Stimulated activated CD4-positive, alpha-beta T cell treated with anti-CD3 and anti-CD28 coated beads, Interleukin-15, amount 100 ng/mL, for 24 hours (primary cell): Measurements from ENCODE around the gene ADGRG6.
"Not testable (repeated sequence)": the region's sequence is repeated elsewhere in the genome, so short reads cannot be mapped to it uniquely, and the experiment has no call there.

Source experiments
- DNase-seq: peaks from one replicate; pipeline ENCODE4 v3.0.0-alpha.2; 2020

ADGRG6 gene

GRCh38 chr6:142414462-142415250 lies 112.8 kb downstream of the ADGRG6 start:
- DNase-seq: no peak

DNA sequence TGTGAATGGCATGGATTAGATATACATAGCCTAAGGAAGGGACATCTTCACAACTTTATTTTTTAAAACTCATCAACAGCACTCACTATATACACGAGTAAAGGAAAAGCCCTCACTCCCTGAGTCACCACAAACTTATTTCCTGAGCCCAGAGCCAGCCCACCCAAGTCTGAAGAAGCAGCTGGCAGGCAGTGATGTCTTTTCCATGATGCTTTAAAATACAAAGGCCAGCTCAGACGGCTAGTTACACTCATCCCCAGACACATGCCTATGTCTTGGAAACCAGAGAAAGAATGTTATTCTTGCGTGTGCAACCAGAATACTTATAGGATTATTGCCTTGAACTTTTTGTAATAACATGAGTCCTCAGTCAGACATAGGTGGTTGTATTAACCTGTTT lies 114.4 kb downstream of the ADGRG6 start:
- DNase-seq: no peak

- DNase-seq: no peak
These were observed 114.9 kb downstream of the ADGRG6 start for GRCh38 chr6:142416686-142417085.

DNA sequence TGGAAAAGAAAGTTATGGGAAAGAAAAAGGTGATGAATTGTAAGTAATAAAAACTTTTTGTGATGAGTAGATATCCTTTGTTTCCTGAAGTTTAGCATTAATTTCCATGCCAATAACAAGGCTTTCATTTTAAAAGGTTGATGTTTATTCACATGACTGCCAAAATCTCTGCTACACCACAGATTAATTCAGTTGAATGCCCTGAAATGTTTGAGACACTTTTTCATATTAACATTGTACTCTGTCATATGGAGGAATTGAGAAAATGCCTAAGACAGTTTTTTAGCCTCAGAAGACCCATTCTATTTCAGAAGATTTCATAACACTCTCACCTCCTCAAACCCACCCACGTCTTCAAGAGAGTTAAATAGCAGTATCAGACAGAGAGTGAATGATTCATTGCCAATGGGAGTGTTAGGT lies 115.5 kb downstream of the ADGRG6 start:
- no peak for DNase-seq

- DNase-seq: no peak
These were observed 117.3 kb downstream of the ADGRG6 start for GRCh38 chr6:142419071-142419470.

DNA sequence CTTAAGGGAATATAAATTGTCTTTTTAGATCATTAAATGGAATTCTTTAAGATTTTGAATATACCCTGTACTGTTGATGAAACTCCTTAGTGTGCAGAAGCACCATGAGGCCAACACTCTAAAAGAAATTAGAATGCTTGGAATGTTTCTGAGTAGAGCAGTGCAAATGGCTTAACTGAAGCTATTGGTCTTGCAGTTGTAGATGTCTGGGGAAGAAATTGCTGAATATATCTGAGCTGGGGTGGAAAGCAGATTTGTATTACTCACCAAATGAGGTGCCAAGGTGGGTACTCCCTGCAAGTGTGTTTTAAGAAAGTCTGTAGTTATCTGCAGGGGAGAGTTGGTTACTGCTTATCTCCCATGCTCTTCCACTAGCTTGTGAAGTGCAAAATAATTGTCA lies 119.0 kb downstream of the ADGRG6 start:
- no peak for DNase-seq

GRCh38 chr6:142421285-142422117 lies 119.7 kb downstream of the ADGRG6 start:
- DNase-seq: no peak

DNA sequence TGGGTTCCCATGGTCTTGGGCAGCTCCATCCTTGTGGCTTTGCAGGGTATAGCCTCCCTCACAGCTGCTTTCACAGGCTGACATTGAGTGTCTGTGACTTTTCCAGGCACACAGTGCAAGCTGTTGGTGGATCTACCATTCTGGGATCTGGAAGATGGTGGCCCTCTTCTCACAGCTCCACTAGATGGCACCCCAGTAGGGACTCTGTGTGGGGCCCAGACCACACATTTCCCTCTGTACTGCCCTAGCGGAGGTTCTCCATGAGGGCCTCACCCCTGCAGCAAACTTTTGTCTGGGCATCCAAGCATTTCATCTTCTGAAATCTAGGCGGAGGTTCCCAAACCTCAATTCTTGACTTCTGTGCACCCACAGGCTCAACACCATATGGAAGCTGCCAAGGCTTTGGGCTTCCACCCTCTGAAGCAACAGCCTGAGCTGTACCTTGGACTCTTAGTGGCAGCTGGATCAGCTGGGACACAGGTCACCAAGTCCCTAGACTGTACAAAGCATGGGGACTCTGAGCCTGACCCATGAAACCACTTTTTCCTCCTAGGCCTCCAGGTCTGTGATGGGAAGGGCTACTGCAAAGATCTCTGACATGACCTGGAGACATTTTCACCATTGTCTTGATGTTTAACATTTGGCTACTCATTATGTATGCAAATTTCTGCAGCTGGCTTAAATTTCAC lies 124.8 kb downstream of the ADGRG6 start:
- not testable (repeated sequence) for DNase-seq

- not testable (repeated sequence) for DNase-seq
These were observed 126.7 kb downstream of the ADGRG6 start for GRCh38 chr6:142428468-142428867.

DNA sequence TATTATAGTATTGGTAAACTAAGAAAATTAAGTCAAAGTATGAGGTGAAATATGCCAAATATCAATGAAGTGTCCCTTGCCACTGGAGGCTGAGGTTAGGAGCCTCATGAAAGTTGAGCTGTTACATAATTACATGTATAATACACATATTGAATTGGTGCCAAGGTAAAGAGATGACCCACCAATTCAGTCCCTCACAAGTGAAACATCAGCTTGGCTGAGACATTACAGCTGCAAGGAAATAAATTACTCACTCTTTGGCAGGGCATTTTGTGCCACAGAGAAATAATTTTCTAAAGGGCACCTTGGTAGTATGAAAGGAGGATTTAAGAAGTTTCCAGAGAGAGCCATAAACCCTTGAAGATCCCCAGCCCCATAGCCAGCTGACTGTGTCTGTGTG lies 127.4 kb downstream of the ADGRG6 start:
- no peak for DNase-seq

DNA sequence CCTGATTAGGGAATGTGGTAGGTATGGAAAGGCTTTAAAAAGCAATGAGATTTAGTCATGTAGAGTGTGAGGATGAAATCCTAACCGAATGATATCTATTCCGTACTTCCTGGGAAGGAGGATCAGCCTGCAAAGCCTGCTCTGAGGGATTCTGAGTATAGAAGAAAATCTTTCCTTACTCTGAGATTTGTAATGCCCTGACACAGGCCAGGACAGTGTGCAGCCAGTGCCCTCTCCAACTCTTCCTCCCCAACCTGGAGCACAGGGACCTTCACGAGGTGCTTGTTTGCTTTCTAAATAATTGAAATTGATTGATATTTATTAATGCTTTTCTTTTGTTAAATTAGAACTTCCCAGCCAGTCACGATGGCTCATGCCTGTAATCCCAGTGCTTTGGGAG lies 131.6 kb downstream of the ADGRG6 start:
- DNase-seq: no peak

DNA sequence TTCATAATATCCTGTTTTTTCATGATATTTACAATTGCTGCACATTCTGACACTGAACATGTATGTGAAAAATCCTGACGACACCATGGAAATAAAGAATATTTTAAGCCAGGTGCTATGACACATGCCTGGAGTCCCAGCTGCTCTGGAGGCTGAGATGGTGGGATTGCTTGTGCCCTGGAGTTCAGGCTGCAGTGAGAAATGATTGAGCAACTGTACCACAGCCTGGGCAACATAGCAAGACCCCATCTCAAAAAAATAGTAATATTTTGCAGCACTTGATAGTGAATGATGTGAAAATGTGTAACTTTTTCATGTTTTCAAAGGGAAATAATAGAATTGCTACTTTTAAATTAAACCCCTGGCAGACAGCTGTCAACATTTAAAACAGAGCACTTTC lies 137.1 kb downstream of the ADGRG6 start:
- DNase-seq: no peak

DNA sequence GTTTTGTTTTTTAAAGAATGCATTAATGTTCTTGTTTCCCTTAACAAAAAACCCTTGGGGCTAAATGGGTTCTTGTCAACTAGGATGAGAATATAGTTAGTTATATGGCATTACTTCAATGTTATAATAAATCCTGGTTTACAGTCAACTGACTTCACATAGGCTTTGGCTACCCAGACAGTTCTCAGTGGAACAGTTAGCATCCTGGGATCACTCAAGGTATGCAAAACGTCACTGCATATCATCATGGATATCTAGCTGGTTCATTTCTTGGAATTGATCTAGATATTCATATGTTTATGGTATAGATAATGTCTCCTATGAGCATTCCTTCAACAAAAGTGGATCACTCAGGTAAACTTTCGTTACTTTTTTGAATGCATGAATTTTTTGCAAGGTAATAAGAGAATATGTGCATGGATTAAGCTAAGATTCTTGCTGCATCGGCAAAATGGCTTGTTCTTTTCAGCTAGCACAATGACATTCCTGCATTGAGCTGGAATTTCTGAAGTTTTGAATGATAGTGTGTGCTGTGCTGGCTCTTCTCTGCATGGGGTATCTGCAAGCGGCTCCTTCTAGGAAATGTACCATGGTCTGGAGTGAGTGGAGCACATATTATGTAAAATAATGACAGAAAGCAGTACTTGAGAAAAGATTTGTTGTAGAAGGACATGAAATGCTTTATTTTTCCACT lies 138.9 kb downstream of the ADGRG6 start:
- no peak for DNase-seq

DNA sequence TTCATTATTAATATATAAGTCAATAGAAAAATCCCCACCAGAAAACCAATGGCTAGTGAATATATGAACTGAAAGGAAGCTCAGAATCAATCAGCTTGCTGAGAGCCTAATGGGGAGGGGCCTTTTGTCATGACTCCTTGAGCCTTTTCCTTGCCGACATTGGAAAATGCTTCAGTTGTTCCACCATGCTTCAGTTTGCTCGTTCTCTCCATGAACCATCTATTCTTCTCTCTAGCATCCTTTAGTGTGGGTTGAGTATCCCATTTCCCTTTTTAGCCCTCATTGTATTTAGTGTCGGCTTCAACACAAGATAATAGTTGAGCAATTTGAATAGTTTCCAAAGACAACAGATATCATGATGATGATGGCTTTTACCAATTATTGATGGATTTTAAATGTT lies 139.9 kb downstream of the ADGRG6 start:
- no peak for DNase-seq

DNA sequence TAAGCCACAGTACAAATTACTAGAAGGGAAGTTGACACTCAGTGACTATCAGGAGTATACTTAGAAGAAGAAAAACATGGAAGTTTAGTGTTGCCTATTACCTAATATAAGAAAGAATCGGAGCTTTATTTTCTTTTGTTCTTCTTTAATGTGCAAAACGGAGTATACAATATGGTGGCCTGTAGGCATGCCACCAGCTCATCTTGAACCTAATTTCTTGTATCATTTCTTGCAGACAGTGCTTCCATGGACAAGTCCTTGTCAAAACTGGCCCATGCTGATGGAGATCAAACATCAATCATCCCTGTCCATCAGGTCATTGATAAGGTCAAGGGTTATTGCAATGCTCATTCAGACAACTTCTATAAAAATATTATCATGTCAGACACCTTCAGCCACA lies 141.3 kb downstream of the ADGRG6 start:
- no peak for DNase-seq

- DNase-seq: no peak
These were observed 141.7 kb downstream of the ADGRG6 start for GRCh38 chr6:142443532-142443931.

DNA sequence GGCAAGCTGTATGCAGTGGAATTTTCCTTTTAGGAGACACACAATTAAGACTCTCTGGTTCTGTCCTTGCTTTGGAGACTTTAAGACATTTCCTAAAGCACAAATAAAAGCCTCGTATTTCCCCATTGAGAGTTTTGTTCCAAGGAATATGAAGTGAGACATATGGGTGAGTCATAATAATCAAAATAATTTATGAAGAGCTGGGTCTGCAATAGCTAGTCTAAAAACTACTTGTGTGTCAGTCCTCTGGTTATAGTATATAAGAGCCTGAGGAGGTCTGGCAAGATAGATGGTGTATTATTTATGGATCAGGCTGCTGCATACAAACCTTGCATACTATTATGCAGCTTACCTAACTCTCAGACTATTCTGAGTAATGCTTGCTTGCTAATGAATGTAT lies 142.6 kb downstream of the ADGRG6 start:
- no peak for DNase-seq

DNA sequence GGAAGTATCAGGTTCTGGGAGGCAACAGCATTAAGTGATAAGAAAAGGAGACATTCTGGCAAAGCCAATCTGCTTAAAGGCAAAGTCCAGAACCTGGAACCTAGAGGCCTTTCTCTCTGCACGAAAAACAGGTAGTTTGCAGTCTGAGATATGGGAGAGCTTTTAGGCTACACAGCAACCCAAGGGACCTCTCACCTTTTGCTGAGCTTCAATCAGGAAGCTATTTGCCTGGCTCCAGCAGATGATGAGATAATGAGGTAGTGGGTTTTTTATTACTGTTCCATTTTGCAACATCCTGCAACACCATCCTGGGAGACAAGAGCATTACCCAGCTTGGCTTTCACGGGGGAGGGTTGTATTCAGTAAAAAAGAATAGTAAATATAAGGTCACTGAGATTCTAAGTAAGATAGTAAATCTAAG lies 143.1 kb downstream of the ADGRG6 start:
- DNase-seq: no peak

- no peak for DNase-seq
These were observed 144.4 kb downstream of the ADGRG6 start for GRCh38 chr6:142446168-142446567.

DNA sequence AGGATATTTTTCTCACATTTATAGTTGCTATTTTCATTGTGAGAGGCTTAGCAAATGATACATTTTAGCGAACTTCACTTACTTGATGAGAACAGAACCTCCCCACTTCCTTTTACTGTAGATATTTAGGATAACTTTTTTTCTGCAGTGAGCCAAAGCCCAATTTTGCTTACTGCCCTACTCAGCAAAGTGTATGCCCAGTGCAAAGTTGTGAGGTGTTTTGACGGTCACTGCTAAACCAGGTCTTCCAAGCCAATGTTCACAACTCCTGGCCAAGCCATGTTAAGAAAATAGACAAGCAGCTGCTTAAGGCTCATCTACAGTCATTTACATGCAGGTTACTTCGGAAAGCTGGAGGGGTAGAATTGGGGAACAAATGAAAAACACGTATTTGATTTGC lies 144.8 kb downstream of the ADGRG6 start:
- DNase-seq: no peak

DNA sequence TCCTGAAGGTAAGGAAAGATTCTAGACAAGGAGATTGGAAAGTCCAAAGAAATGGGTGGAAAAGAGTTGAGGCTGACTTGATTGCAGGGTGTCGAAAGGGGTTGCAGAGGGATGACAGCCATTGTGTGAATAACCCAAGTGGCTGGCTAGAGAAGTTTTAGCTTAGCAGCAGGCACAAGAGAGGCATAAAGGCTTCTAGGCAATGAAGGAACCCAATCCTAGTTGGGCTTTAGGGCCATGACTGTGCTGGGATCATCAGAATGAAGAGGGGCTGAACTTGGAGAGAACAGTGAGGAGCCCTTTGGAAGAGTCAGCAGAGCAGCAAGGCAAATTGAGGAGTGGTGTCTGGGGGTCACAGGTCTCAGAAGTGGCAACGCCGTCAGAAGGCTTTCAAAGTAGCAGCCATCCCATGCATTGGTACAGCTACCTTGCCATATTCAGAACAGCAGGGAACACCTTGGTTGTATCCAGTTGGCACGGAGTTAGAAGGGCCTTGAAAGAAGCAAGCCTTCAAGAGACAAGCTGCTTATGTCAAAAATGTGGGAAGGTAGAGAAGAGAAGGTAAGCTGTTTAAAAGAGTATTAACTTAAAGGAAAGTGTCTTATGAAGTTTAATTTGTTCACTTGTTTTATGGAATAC lies 146.4 kb downstream of the ADGRG6 start:
- no peak for DNase-seq

DNA sequence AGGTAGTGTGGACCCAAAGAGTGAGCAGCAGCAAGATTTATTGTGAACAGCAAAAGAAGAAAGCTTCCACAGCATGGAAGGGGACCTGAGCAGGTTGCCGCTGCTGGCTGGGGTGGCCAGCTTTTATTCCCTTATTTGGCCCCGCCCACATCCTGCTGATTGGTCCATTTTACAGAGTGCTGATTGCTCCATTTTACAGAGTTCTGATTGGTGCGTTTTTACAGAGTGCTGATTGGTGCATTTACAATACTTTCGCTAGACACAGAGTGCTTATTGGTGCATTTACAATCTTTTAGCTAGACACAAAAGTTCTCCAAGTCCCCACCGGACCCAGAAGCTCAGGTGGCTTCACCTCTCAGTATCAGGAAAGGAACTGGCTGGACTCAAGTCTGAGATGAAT lies 149.0 kb downstream of the ADGRG6 start:
- DNase-seq: not testable (repeated sequence)
